ENCODE measurements around the gene DDIT4L. TPM values are rescaled to one million over a fixed set of nuclear protein-coding genes. Genes with fewer than 3 reads are reported as not detected.

The DDIT4L gene
- total RNA-seq, 1 donor from 2014 or later: 6.7 TPM

GRCh38 chr4:100187781-100188180 lies 2.5 kb downstream of the DDIT4L start:
- Mint-ChIP-seq H3K4me1 (ENCODE audit: unreplicated experiment) (peaks cover 19% of the 10 kb centered on the region), H3K4me3 (peak overlapping the region; percentile 63), H3K36me3 (no peaks in the 10 kb centered on the region), H3K27me3 (peaks cover 47% of the 10 kb centered on the region), H3K27ac (no peak overlapping the region), H3K9me3 (no peaks in the 10 kb centered on the region)
- no peak for DNase-seq (ENCODE audit: extremely low spot score, unreplicated experiment)
- no peak for TF ChIP-seq CTCF (conservative IDR thresholded peaks at IDR 0.05)

- Mint-ChIP-seq H3K9me3 (no peaks in the 10 kb centered on the region), H3K27ac (no peak overlapping the region), H3K4me3 (no peak overlapping the region), H3K27me3 (peaks cover 29% of the 10 kb centered on the region), H3K36me3 (no peaks in the 10 kb centered on the region), H3K4me1 (ENCODE audit: unreplicated experiment) (peaks cover 7% of the 10 kb centered on the region)
- no peak for DNase-seq (ENCODE audit: extremely low spot score, unreplicated experiment)
- no peak for TF ChIP-seq CTCF (conservative IDR thresholded peaks at IDR 0.05)
These were observed 5.5 kb downstream of the DDIT4L start for GRCh38 chr4:100184787-100185186.

GRCh38 chr4:100177855-100178254 lies 12.4 kb downstream of the DDIT4L start:
- H3K4me1 Mint-ChIP-seq (ENCODE audit: unreplicated experiment): peaks cover 3% of the 10 kb centered on the region
- H3K36me3 Mint-ChIP-seq: no peaks in the 10 kb centered on the region
- no peak overlapping the region for H3K27ac Mint-ChIP-seq
- no peaks in the 10 kb centered on the region for H3K27me3 Mint-ChIP-seq
- TF ChIP-seq CTCF (conservative IDR thresholded peaks at IDR 0.05): no peak
- no peak for DNase-seq (ENCODE audit: extremely low spot score, unreplicated experiment)
- H3K9me3 Mint-ChIP-seq: no peaks in the 10 kb centered on the region
- no peak overlapping the region for H3K4me3 Mint-ChIP-seq

- peaks cover 3% of the 10 kb centered on the region for H3K4me1 Mint-ChIP-seq (ENCODE audit: unreplicated experiment)
- no peaks in the 10 kb centered on the region for H3K36me3 Mint-ChIP-seq
- no peaks in the 10 kb centered on the region for H3K9me3 Mint-ChIP-seq
- no peak for TF ChIP-seq CTCF (conservative IDR thresholded peaks at IDR 0.05)
- H3K27me3 Mint-ChIP-seq: no peaks in the 10 kb centered on the region
- no peak overlapping the region for H3K4me3 Mint-ChIP-seq
- DNase-seq (ENCODE audit: extremely low spot score, unreplicated experiment): no peak
- no peak overlapping the region for H3K27ac Mint-ChIP-seq
These were observed 13.1 kb downstream of the DDIT4L start for GRCh38 chr4:100177126-100177525.

GRCh38 chr4:100175858-100176257 lies 14.4 kb downstream of the DDIT4L start:
- H3K27ac Mint-ChIP-seq: no peak overlapping the region
- TF ChIP-seq CTCF (conservative IDR thresholded peaks at IDR 0.05): no peak
- H3K4me1 Mint-ChIP-seq (ENCODE audit: unreplicated experiment): peaks cover 3% of the 10 kb centered on the region
- no peak overlapping the region for H3K4me3 Mint-ChIP-seq
- no peaks in the 10 kb centered on the region for H3K27me3 Mint-ChIP-seq
- no peaks in the 10 kb centered on the region for H3K9me3 Mint-ChIP-seq
- DNase-seq (ENCODE audit: extremely low spot score, unreplicated experiment): no peak
- no peaks in the 10 kb centered on the region for H3K36me3 Mint-ChIP-seq

- Mint-ChIP-seq H3K4me1 (ENCODE audit: unreplicated experiment) (peaks cover 3% of the 10 kb centered on the region), H3K4me3 (no peak overlapping the region), H3K9me3 (no peaks in the 10 kb centered on the region), H3K27me3 (no peaks in the 10 kb centered on the region), H3K36me3 (no peaks in the 10 kb centered on the region), H3K27ac (no peak overlapping the region)
- TF ChIP-seq CTCF (conservative IDR thresholded peaks at IDR 0.05): peak; percentile 15
- no peak for DNase-seq (ENCODE audit: extremely low spot score, unreplicated experiment)
These were observed 15.3 kb downstream of the DDIT4L start for GRCh38 chr4:100174985-100175383.
